ENCODE measurements around the gene PUM2. TPM values are rescaled to one million over a fixed set of nuclear protein-coding genes. Genes with fewer than 3 reads are reported as not detected.

PUM2 gene
- total and polyA plus RNA-seq, 2 of the 8 experiments (the other 6 are each of a cell fraction or from before 2014, with no cell fraction given): 46.6 to 114 TPM

DNA sequence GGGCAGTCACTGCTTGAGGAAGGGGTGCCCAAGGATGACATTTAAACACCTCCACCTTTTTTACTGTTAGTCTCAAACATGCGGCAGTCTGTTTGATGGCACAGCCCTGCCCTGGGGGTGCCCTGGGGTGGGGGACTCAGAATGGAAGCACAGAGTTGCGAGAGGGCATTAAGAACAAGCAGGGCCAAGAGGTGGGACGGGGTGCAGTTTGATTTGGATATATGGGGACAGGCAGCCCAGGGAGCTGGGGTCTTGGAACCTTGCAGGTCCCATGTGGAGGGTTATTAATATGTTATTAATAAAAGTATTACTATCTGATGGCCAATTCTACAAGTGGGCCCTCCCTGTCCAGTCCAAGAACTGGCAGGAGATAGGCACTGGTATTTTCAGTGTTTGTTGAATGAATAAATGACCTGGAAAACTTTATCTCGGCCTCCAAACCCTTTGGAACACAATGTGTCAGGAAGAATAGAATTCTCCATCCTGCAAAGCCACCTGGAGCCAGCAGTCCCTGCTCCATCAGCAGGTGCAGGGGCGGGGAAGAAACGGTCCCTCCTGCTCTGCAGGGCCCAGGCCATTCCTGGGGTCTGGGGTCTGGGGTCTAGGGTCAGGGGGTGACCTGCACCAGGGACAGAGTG is 150.9 kb downstream of the PUM2 start (continued):
- TF ChIP-seq, protein P1, sequence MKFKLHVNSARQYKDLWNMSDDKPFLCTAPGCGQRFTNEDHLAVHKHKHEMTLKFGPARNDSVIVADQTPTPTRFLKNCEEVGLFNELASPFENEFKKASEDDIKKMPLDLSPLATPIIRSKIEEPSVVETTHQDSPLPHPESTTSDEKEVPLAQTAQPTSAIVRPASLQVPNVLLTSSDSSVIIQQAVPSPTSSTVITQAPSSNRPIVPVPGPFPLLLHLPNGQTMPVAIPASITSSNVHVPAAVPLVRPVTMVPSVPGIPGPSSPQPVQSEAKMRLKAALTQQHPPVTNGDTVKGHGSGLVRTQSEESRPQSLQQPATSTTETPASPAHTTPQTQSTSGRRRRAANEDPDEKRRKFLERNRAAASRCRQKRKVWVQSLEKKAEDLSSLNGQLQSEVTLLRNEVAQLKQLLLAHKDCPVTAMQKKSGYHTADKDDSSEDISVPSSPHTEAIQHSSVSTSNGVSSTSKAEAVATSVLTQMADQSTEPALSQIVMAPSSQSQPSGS (IDR thresholded peaks at IDR 0.05; ENCODE audit: low read length): no peak

All from H1 (cell line).